ENCODE data around the gene MYOM1. TPM values are rescaled to one million over a fixed set of nuclear protein-coding genes. Genes with fewer than 3 reads are reported as not detected.

Gene MYOM1
- total RNA-seq, 4 donors from 2014 or later: 13.3 to 31.7 (median 16.5) TPM

- 85% methylated on average over 4 of the region's 4 CpGs for WGBS
- no peak overlapping the region for H3K4me3 ChIP-seq
- H3K4me1 ChIP-seq: no peaks in the 10 kb centered on the region
- no peak overlapping the region for H3K27ac ChIP-seq (replicated peaks in 1 of 4)
- no peak for TF ChIP-seq EP300 (IDR thresholded peaks at IDR 0.05)
- TF ChIP-seq, protein P1, sequence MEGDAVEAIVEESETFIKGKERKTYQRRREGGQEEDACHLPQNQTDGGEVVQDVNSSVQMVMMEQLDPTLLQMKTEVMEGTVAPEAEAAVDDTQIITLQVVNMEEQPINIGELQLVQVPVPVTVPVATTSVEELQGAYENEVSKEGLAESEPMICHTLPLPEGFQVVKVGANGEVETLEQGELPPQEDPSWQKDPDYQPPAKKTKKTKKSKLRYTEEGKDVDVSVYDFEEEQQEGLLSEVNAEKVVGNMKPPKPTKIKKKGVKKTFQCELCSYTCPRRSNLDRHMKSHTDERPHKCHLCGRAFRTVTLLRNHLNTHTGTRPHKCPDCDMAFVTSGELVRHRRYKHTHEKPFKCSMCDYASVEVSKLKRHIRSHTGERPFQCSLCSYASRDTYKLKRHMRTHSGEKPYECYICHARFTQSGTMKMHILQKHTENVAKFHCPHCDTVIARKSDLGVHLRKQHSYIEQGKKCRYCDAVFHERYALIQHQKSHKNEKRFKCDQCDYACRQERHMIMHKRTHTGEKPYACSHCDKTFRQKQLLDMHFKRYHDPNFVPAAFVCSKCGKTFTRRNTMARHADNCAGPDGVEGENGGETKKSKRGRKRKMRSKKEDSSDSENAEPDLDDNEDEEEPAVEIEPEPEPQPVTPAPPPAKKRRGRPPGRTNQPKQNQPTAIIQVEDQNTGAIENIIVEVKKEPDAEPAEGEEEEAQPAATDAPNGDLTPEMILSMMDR (IDR thresholded peaks at IDR 0.05): no peak
- TF ChIP-seq POLR2A (IDR thresholded peaks at IDR 0.05; ENCODE audit: low read depth): no peak
- TF ChIP-seq POLR2AphosphoS5 (IDR thresholded peaks at IDR 0.05): no peak
- intact Hi-C loops (cut with DNase I): no loop called here
- H3K36me3 ChIP-seq: peaks cover 3 to 75% (median 24%) of the 10 kb centered on the region in 4 donors
- H3K27me3 ChIP-seq: no peaks in the 10 kb centered on the region
- DNase-seq (ENCODE audit: extremely low spot score): peak; percentile 47
- no peaks in the 10 kb centered on the region for H3K9me3 ChIP-seq
Measured at GRCh38 chr18:3086871-3087270, 132.9 kb downstream of the MYOM1 start.

GRCh38 chr18:3085612-3086011 is 134.2 kb downstream of the MYOM1 start:
- DNase-seq (ENCODE audit: extremely low spot score): peak; percentile 29
- H3K27ac ChIP-seq (replicated peaks in 1 of 4): no peak overlapping the region
- intact Hi-C loops (cut with DNase I): no loop called here
- no peak for TF ChIP-seq EP300 (IDR thresholded peaks at IDR 0.05)
- TF ChIP-seq, protein P1 (IDR thresholded peaks at IDR 0.05): no peak
- TF ChIP-seq POLR2A (IDR thresholded peaks at IDR 0.05; ENCODE audit: low read depth): no peak
- no peak for TF ChIP-seq POLR2AphosphoS5 (IDR thresholded peaks at IDR 0.05)
- no peaks in the 10 kb centered on the region for H3K4me1 ChIP-seq
- no peaks in the 10 kb centered on the region for H3K27me3 ChIP-seq
- 65% methylated on average over 1 of the region's 1 CpG for WGBS
- peaks cover 3 to 68% (median 24%) of the 10 kb centered on the region in 4 donors for H3K36me3 ChIP-seq
- no peak overlapping the region for H3K4me3 ChIP-seq
- H3K9me3 ChIP-seq: no peaks in the 10 kb centered on the region

GRCh38 chr18:3084206-3084605 is 135.6 kb downstream of the MYOM1 start:
- H3K27me3 ChIP-seq: no peaks in the 10 kb centered on the region
- 66% methylated on average over 3 of the region's 3 CpGs for WGBS
- H3K27ac ChIP-seq (replicated peaks in 1 of 4): no peak overlapping the region
- H3K36me3 ChIP-seq: peaks cover 3 to 69% (median 24%) of the 10 kb centered on the region in 4 donors
- intact Hi-C loops (cut with DNase I): no loop called here
- H3K4me1 ChIP-seq: no peaks in the 10 kb centered on the region
- peak; percentile 8 for DNase-seq (ENCODE audit: extremely low spot score)
- H3K4me3 ChIP-seq: no peak overlapping the region
- no peak for TF ChIP-seq POLR2A (IDR thresholded peaks at IDR 0.05; ENCODE audit: low read depth)
- no peak for TF ChIP-seq EP300 (IDR thresholded peaks at IDR 0.05)
- no peak for TF ChIP-seq POLR2AphosphoS5 (IDR thresholded peaks at IDR 0.05)
- TF ChIP-seq, protein P1 (IDR thresholded peaks at IDR 0.05): no peak
- H3K9me3 ChIP-seq: no peaks in the 10 kb centered on the region

GRCh38 chr18:3083766-3084165 is 136.0 kb downstream of the MYOM1 start:
- H3K36me3 ChIP-seq: peaks cover 3 to 69% (median 24%) of the 10 kb centered on the region in 4 donors
- no peaks in the 10 kb centered on the region for H3K4me1 ChIP-seq
- intact Hi-C loops (cut with DNase I): no loop called here
- H3K9me3 ChIP-seq: no peaks in the 10 kb centered on the region
- H3K27me3 ChIP-seq: no peaks in the 10 kb centered on the region
- H3K4me3 ChIP-seq: no peak overlapping the region
- no peak overlapping the region for H3K27ac ChIP-seq (replicated peaks in 1 of 4)
- peak; percentile 50 for DNase-seq (ENCODE audit: extremely low spot score)
- TF ChIP-seq POLR2AphosphoS5 (IDR thresholded peaks at IDR 0.05): no peak
- TF ChIP-seq POLR2A (IDR thresholded peaks at IDR 0.05; ENCODE audit: low read depth): no peak
- no peak for TF ChIP-seq EP300 (IDR thresholded peaks at IDR 0.05)
- TF ChIP-seq, protein P1 (IDR thresholded peaks at IDR 0.05): no peak
- 56% methylated on average over 3 of the region's 3 CpGs for WGBS

- no peaks in the 10 kb centered on the region for H3K9me3 ChIP-seq
- H3K36me3 ChIP-seq: peaks cover 3 to 81% (median 29%) of the 10 kb centered on the region in 4 donors
- no peaks in the 10 kb centered on the region for H3K27me3 ChIP-seq
- no peak for DNase-seq (ENCODE audit: extremely low spot score)
- H3K4me1 ChIP-seq: no peaks in the 10 kb centered on the region
- no peak overlapping the region for H3K4me3 ChIP-seq
- intact Hi-C loops (cut with DNase I): no loop called here
- WGBS: 51% methylated on average over 3 of the region's 3 CpGs
- TF ChIP-seq POLR2AphosphoS5 (IDR thresholded peaks at IDR 0.05) (no peak), POLR2A (IDR thresholded peaks at IDR 0.05; ENCODE audit: low read depth) (no peak), EP300 (IDR thresholded peaks at IDR 0.05) (no peak)
- TF ChIP-seq, protein P1 (IDR thresholded peaks at IDR 0.05): no peak
- no peak overlapping the region for H3K27ac ChIP-seq (replicated peaks in 1 of 4)
Measured at GRCh38 chr18:3081584-3081991, 138.2 kb downstream of the MYOM1 start.

Measured in esophagus muscularis mucosa (tissue), 4 donors.